ENCODE data around the gene ULK2.

Gene ULK2

DNA sequence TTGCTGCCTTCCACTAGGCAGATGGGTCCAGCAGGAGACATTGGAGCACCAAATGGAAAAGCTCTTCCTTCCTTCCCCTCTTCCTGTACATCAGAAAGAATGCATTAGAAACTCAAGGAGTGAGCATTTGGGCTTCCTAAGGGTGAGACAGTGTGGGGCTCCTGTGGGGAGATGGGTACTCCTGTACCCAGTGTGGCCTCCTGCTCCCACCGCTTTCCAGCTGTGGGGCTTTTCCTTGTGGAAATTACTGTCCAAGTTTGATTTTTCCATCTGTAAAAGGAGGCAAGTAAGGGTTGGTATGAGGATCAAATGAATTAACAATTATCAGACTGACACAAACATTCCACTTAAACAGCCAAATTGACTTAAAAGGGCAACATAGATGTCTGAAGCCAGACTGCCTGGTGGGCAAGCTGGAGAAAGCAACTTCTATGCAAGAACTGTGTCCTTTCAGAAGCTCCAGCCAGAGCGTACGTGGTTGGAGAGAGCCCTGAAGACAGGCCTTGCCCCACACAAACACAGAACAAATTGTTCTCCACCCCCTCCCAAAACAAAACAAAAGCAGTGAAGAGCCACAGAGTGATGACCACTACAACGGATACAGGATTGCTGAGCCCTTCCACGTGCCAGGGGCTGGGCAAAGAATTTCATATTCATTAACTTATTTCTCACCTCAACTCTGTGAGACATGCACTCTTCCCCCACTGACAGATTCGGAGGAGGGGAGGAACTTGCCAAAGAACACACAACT is 96.6 kb downstream of the ULK2 start:
- no peak overlapping the region for H3K4me2 ChIP-seq (ENCODE audit: low read depth, low read length, poor library complexity, severe bottlenecking)
- no peak overlapping the region for H3K27ac ChIP-seq (ENCODE audit: low read depth, low read length)
- no peak overlapping the region for H3K9ac ChIP-seq (ENCODE audit: low read length)
- H2AFZ ChIP-seq (ENCODE audit: low read depth, low read length, severe bottlenecking) = no peak overlapping the region
- H3K79me2 ChIP-seq (ENCODE audit: insufficient read depth, low read length) = no peaks in the 10 kb centered on the region
- H3K9me3 ChIP-seq (ENCODE audit: insufficient read depth, low read length) = no peaks in the 10 kb centered on the region
- no peaks in the 10 kb centered on the region for H4K20me1 ChIP-seq (ENCODE audit: low read depth, low read length)
- TF ChIP-seq, protein P1, sequence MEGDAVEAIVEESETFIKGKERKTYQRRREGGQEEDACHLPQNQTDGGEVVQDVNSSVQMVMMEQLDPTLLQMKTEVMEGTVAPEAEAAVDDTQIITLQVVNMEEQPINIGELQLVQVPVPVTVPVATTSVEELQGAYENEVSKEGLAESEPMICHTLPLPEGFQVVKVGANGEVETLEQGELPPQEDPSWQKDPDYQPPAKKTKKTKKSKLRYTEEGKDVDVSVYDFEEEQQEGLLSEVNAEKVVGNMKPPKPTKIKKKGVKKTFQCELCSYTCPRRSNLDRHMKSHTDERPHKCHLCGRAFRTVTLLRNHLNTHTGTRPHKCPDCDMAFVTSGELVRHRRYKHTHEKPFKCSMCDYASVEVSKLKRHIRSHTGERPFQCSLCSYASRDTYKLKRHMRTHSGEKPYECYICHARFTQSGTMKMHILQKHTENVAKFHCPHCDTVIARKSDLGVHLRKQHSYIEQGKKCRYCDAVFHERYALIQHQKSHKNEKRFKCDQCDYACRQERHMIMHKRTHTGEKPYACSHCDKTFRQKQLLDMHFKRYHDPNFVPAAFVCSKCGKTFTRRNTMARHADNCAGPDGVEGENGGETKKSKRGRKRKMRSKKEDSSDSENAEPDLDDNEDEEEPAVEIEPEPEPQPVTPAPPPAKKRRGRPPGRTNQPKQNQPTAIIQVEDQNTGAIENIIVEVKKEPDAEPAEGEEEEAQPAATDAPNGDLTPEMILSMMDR (IDR thresholded peaks at IDR 0.05; ENCODE audit: insufficient read depth, low read length, poor library complexity, severe bottlenecking) = no peak
- TF ChIP-seq EZH2phosphoT487 (conservative IDR thresholded peaks at IDR 0.05; ENCODE audit: low read length) = no peak
- H3K4me3 ChIP-seq (ENCODE audit: insufficient read depth, low read length, poor library complexity, severe bottlenecking) = no peak overlapping the region
- no peaks in the 10 kb centered on the region for H3F3A ChIP-seq (ENCODE audit: insufficient read depth)
- H3K9me2 ChIP-seq (replicated peaks; ENCODE audit: insufficient read depth, low read length) = no peaks in the 10 kb centered on the region
- no peaks in the 10 kb centered on the region for H3K36me3 ChIP-seq (ENCODE audit: low read length)
- no peaks in the 10 kb centered on the region for H3K27me3 ChIP-seq (ENCODE audit: low read length)

DNA sequence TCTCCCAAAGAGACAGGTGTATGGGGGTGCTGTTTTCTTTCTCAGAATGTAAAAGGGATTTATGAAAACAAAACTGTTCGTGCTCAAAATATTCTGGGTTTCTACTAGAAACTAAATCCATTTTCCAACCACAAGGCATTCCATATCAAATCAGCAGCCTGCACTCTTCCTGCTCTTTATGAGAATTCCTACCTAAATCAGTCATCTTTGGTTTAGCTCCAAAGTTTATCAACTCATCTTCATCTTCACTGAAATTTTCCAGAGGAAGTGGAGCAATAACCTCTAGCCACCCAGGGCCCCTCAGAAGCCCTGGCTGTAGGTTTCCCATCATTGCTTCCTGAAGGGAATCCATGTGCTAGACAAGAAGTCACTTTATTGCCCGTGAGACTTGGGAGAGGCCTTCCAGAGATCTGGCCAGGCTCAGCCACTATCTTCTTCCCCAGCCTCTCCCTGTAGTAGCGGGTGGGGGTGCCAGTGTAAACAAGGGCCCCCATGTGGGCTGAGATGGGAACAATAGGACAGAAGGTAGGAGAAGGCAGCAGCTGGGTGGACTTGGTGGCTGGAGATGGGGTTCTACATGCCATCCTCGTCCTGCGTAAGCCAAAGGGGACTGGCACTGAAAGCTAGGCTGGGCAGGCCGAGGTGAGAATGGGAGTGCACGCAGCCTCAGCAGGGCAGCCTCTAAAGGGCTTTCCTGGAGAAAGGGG is 97.6 kb downstream of the ULK2 start:
- Histone ChIP-seq H3K4me3 (ENCODE audit: insufficient read depth, low read length, poor library complexity, severe bottlenecking) (no peak overlapping the region), H3K9ac (ENCODE audit: low read length) (no peak overlapping the region), H3K27me3 (ENCODE audit: low read length) (no peaks in the 10 kb centered on the region), H3K4me2 (ENCODE audit: low read depth, low read length, poor library complexity, severe bottlenecking) (no peak overlapping the region), H3K27ac (ENCODE audit: low read depth, low read length) (no peak overlapping the region), H3K9me2 (replicated peaks; ENCODE audit: insufficient read depth, low read length) (no peaks in the 10 kb centered on the region), H3K9me3 (ENCODE audit: insufficient read depth, low read length) (no peaks in the 10 kb centered on the region), H3F3A (ENCODE audit: insufficient read depth) (no peaks in the 10 kb centered on the region), H3K36me3 (ENCODE audit: low read length) (no peaks in the 10 kb centered on the region), H3K79me2 (ENCODE audit: insufficient read depth, low read length) (no peaks in the 10 kb centered on the region), H4K20me1 (ENCODE audit: low read depth, low read length) (no peaks in the 10 kb centered on the region), H2AFZ (ENCODE audit: low read depth, low read length, severe bottlenecking) (no peak overlapping the region)
- TF ChIP-seq, protein P1 (IDR thresholded peaks at IDR 0.05; ENCODE audit: insufficient read depth, low read length, poor library complexity, severe bottlenecking) = no peak
- no peak for TF ChIP-seq EZH2phosphoT487 (conservative IDR thresholded peaks at IDR 0.05; ENCODE audit: low read length)

DNA sequence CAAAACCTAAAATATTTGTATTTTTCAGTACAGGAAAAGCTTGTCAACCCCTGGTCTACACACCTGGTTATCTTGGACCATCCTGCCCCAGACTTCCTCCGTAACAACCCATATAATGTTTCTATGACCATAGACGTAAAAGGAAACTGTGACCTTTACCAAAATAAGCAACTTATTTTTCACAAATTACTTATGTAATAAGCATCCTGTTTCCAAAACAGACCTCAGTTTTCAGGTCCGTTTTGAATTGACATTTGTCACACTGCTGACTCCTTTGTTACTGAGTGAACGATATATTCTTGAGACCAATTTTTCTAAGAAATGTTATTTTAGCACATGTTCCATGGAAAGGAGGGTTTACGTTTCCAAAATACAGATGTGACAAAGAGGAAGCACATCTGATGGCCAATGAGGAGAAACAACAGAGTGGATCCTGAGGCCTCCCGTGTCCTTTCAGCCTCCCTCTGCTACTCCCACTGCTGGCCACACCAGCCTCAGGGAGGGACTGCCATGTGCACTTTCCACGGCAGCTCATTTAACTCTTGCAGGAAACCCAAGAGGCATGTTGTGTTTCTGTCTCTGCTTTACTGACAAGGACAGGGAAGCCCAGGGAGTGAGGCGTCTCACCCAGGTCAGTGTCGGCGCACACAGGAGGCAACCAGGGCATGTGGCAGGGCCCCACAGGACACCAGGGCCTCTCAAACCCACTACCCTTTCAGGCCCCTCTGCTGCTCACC is 99.5 kb downstream of the ULK2 start:
- no peaks in the 10 kb centered on the region for H3K9me2 ChIP-seq (replicated peaks; ENCODE audit: insufficient read depth, low read length)
- H3K4me2 ChIP-seq (ENCODE audit: low read depth, low read length, poor library complexity, severe bottlenecking) = no peak overlapping the region
- no peaks in the 10 kb centered on the region for H3F3A ChIP-seq (ENCODE audit: insufficient read depth)
- H2AFZ ChIP-seq (ENCODE audit: low read depth, low read length, severe bottlenecking) = no peak overlapping the region
- no peak overlapping the region for H3K4me3 ChIP-seq (ENCODE audit: insufficient read depth, low read length, poor library complexity, severe bottlenecking)
- no peaks in the 10 kb centered on the region for H3K36me3 ChIP-seq (ENCODE audit: low read length)
- H3K27me3 ChIP-seq (ENCODE audit: low read length) = no peaks in the 10 kb centered on the region
- H3K9ac ChIP-seq (ENCODE audit: low read length) = no peak overlapping the region
- no peaks in the 10 kb centered on the region for H3K79me2 ChIP-seq (ENCODE audit: insufficient read depth, low read length)
- TF ChIP-seq, protein P1 (IDR thresholded peaks at IDR 0.05; ENCODE audit: insufficient read depth, low read length, poor library complexity, severe bottlenecking) = no peak
- no peak for TF ChIP-seq EZH2phosphoT487 (conservative IDR thresholded peaks at IDR 0.05; ENCODE audit: low read length)
- no peaks in the 10 kb centered on the region for H4K20me1 ChIP-seq (ENCODE audit: low read depth, low read length)
- no peaks in the 10 kb centered on the region for H3K9me3 ChIP-seq (ENCODE audit: insufficient read depth, low read length)
- no peak overlapping the region for H3K27ac ChIP-seq (ENCODE audit: low read depth, low read length)

All from SU-DHL-6 (cell line).